NCI-H82 (cell line): ENCODE results near the gene PIGBOS1.
"Not testable (repeated sequence)": the region's sequence is repeated elsewhere in the genome, so short reads cannot be mapped to it uniquely, and the experiment has no call there.

Source experiments
- DNase-seq: peaks from one replicate; lab custom pipeline; 2025; lab: John Stamatoyannopoulos, UW

The PIGBOS1 gene

GRCh38 chr15:55290528-55291057 is 28.3 kb downstream of the PIGBOS1 start:
- peak; percentile 87 for DNase-seq

GRCh38 chr15:55289746-55290527 is 29.0 kb downstream of the PIGBOS1 start, which contains the start of gene RAB27A:
TSS of gene RAB27A (minus strand) at chr15:55289813. CDS start at chr15:55234934, 54,879 bp downstream.
- peak; percentile 74 for DNase-seq

GRCh38 chr15:55289011-55289745 is 29.7 kb downstream of the PIGBOS1 start:
- peak; percentile 50 for DNase-seq

GRCh38 chr15:55288006-55288717 is 30.8 kb downstream of the PIGBOS1 start:
- DNase-seq: no peak

GRCh38 chr15:55286442-55287189 is 32.3 kb downstream of the PIGBOS1 start:
- not testable (repeated sequence) for DNase-seq

- no peak for DNase-seq
These were observed 34.5 kb downstream of the PIGBOS1 start for GRCh38 chr15:55284426-55284825.

GRCh38 chr15:55283379-55284147 is 35.4 kb downstream of the PIGBOS1 start:
- DNase-seq: no peak

GRCh38 chr15:55282284-55282833 is 36.6 kb downstream of the PIGBOS1 start:
- DNase-seq: no peak

GRCh38 chr15:55281517-55282228 is 37.2 kb downstream of the PIGBOS1 start:
- DNase-seq: no peak

GRCh38 chr15:55280589-55280988 is 38.3 kb downstream of the PIGBOS1 start:
- DNase-seq: not testable (repeated sequence)

- DNase-seq: no peak
These were observed 39.1 kb downstream of the PIGBOS1 start for GRCh38 chr15:55279746-55280351.

GRCh38 chr15:55279100-55279745 is 39.7 kb downstream of the PIGBOS1 start:
- DNase-seq: no peak

- no peak for DNase-seq
These were observed 41.2 kb downstream of the PIGBOS1 start for GRCh38 chr15:55277715-55278114.

- DNase-seq: no peak
These were observed 41.8 kb downstream of the PIGBOS1 start for GRCh38 chr15:55277116-55277564.

- no peak for DNase-seq
These were observed 42.6 kb downstream of the PIGBOS1 start for GRCh38 chr15:55276324-55276723.

GRCh38 chr15:55270291-55270690 is 48.6 kb downstream of the PIGBOS1 start:
- no peak for DNase-seq

GRCh38 chr15:55268176-55268695 is 50.7 kb downstream of the PIGBOS1 start:
- no peak for DNase-seq

GRCh38 chr15:55267401-55268175 is 51.3 kb downstream of the PIGBOS1 start:
- DNase-seq: peak; percentile 74
